Ovary (tissue), 9 donors: ENCODE results near the gene UBA5. TPM values are rescaled to one million over a fixed set of nuclear protein-coding genes. Genes with fewer than 3 reads are reported as not detected.

Experiments
- DNase-seq, 5 donors: peaks; one replicate each; pipeline ENCODE4 v3.0.0-alpha.2; 2019 to 2020
- H3K27ac ChIP-seq, 2 donors: fragments of 200-600 bp; one replicate each; pipeline versions ENCODE4 v1.5.1 to v1.8.0; 2019 to 2022
- H3K27me3 ChIP-seq: fragments of 200-600 bp; one replicate; pipeline ENCODE4 v1.8.0; 2022
- H3K36me3 ChIP-seq: fragments of 200-600 bp; sonication (generic); one replicate; pipeline ENCODE4 v1.5.1; 2019
- H3K4me1 ChIP-seq: one replicate; pipeline ENCODE4 v1.8.1; 2013; ENCODE audit warnings: mild to moderate bottlenecking, moderate library complexity; ENCODE audit not compliant: insufficient read depth
- H3K4me3 ChIP-seq: fragments of 200-600 bp; sonication (generic); one replicate; pipeline ENCODE4 v1.5.1; 2017
- H3K9me3 ChIP-seq, 2 donors: fragments of 200-600 bp in 1 of 2; sonication (generic) in 1 of 2; one replicate each; pipeline versions ENCODE4 v1.5.1 to v1.8.1; 2013 to 2019; ENCODE audit warnings: mild to moderate bottlenecking in 1 of 2, moderate library complexity in 1 of 2
- CTCF ChIP-seq, 3 donors: fragments of 450-650 bp in 2 of 3; fragments of 200-600 bp in 1 of 3; IDR thresholded peaks; one replicate each; pipeline versions ENCODE4 v1.5.1 to v1.8.0; 2016 to 2022; ENCODE audit warnings: antibody characterized with exemption in 3 of 3, mild to moderate bottlenecking in 1 of 3
- EP300 ChIP-seq: sonication (generic); formaldehyde crosslinking; IDR thresholded peaks from one replicate; pipeline ENCODE4 v1.6.1; 2017; ENCODE audit warnings: antibody characterized with exemption
- POLR2A ChIP-seq: fragments of 450-650 bp; IDR thresholded peaks from one replicate; pipeline ENCODE4 v1.6.1; 2017; ENCODE audit warnings: antibody characterized with exemption, mild to moderate bottlenecking, moderate library complexity
- WGBS, 3 donors: extraction: QIAGEN DNeasy Blood & Tissue Kit in 1 of 3; methylation state at CpG; one replicate each; pipeline versions ENCODE4 v1.1.5 to v1.1.7; 2013 to 2017; 5-methylcytosine and 5-hydroxymethylcytosine counted together
- intact Hi-C, 4 donors: fragments of 100-400 bp; cut with DNase I; formaldehyde crosslinking; loops; one replicate each; pipeline versions ENCODE4 v1.11.0 to v1.15.1; 2022 to 2023
- polyA plus RNA-seq, 2 donors: library from polyadenylated mRNA; stranded (reverse); fragments of 200-250 nt in 1 of 2; fragments of 350-450 nt in 1 of 2; fragmentation: Illumina TruSeq in 1 of 2; extraction: RNeasy Lipid Tissue Mini Kit (QIAGEN cat#74804) in 1 of 2; gene quantifications; one replicate each; pipeline ENCODE4 v1.2.3, GENCODE V29; 2013 to 2014
- total RNA-seq, 7 donors: library from RNA; depleted of rRNA in 2 of 7; stranded (reverse); fragments of >200 nt in 2 of 7; fragmentation: NEBNext Ultra II Directional in 3 of 7; extraction: Animal tissue kit (Norgen Biotek cat#: 25700) in 3 of 7; gene quantifications; one replicate each; pipeline versions ENCODE4 v1.1.0 to v1.2.4, GENCODE V29; 2016 to 2023
- donor health status: DM: no; HTN: no; CAD: no; lungs with moderate emphysema.
- donor health status: DM: no; HTN: no; CAD: no.
- donor health status: Bipolar disorder and iron deficiency.
- donor health status: DM: yes; HTN: yes; CAD: no.
- donor health status: DM: no; HTN: no; CAD: no.
- donor health status: DM: yes; HTN: yes; CAD: no.

Gene UBA5
- total and polyA plus RNA-seq, 9 donors: 15.6 to 40.6 (median 29.1) TPM

- no peak for DNase-seq
- Histone ChIP-seq H3K36me3 (no peaks in the 10 kb centered on the region), H3K9me3 (no peaks in the 10 kb centered on the region), H3K27me3 (no peaks in the 10 kb centered on the region), H3K27ac (no peak overlapping the region), H3K4me3 (no peak overlapping the region), H3K4me1 (no peaks in the 10 kb centered on the region)
- 78 to 88% (median 84%) methylated on average over 5 of the region's 5 CpGs for WGBS, 3 donors
- intact Hi-C loops: no loop called here
- no peak for TF ChIP-seq CTCF (IDR thresholded peaks at IDR 0.05)
- TF ChIP-seq EP300: no peak
- no peak for TF ChIP-seq POLR2A
Observed at GRCh38 chr3:132709761-132710160, 49.6 kb downstream of the UBA5 start.

- no peak for TF ChIP-seq POLR2A
- no peak for TF ChIP-seq CTCF (IDR thresholded peaks at IDR 0.05)
- no peak for TF ChIP-seq EP300
- no peaks in the 10 kb centered on the region for H3K36me3 ChIP-seq
- DNase-seq: no peak
- H3K9me3 ChIP-seq: no peaks in the 10 kb centered on the region
- H3K27me3 ChIP-seq: no peaks in the 10 kb centered on the region
- H3K4me1 ChIP-seq: no peaks in the 10 kb centered on the region
- no peak overlapping the region for H3K4me3 ChIP-seq
- intact Hi-C loops: no loop called here
- H3K27ac ChIP-seq: no peak overlapping the region
- WGBS, 3 donors: 95 to 98% (median 96%) methylated on average over 6 of the region's 6 CpGs
Observed at GRCh38 chr3:132710311-132710710, 50.2 kb downstream of the UBA5 start.

GRCh38 chr3:132713977-132714727 is 54.0 kb downstream of the UBA5 start:
- Histone ChIP-seq H3K9me3 (no peaks in the 10 kb centered on the region), H3K36me3 (no peaks in the 10 kb centered on the region), H3K4me1 (no peaks in the 10 kb centered on the region), H3K27me3 (no peaks in the 10 kb centered on the region), H3K27ac (no peak overlapping the region), H3K4me3 (no peak overlapping the region)
- TF ChIP-seq CTCF (IDR thresholded peaks at IDR 0.05) (no peak), POLR2A (no peak), EP300 (no peak)
- 83 to 88% (median 84%) methylated on average over 5 of the region's 5 CpGs for WGBS, 3 donors
- no peak for DNase-seq
- intact Hi-C loops: no loop called here

GRCh38 chr3:132716372-132716771 is 56.2 kb downstream of the UBA5 start:
- H3K9me3 ChIP-seq: no peaks in the 10 kb centered on the region
- H3K4me3 ChIP-seq: no peak overlapping the region
- no peaks in the 10 kb centered on the region for H3K36me3 ChIP-seq
- no peaks in the 10 kb centered on the region for H3K27me3 ChIP-seq
- TF ChIP-seq POLR2A: no peak
- TF ChIP-seq CTCF (IDR thresholded peaks at IDR 0.05): no peak
- TF ChIP-seq EP300: no peak
- H3K27ac ChIP-seq: no peak overlapping the region
- DNase-seq: no peak
- H3K4me1 ChIP-seq: peaks cover 2% of the 10 kb centered on the region
- intact Hi-C loops: no loop called here
